Endothelial cell of umbilical vein (primary cell): ENCODE data around the gene ATXN2. TPM values are rescaled to one million over a fixed set of nuclear protein-coding genes. Genes with fewer than 3 reads are reported as not detected.
A peak's percentile ranks its signal among the peaks of the same experiment; 100 is the strongest.

ENCODE experiments used
- BruUV-seq: library from RNA; stranded (reverse); fragments of 400-500 nt; replicated peaks from 2 replicates; lab custom pipeline; 2021; lab: Mats Ljungman, UMichigan
- CTCF ChIA-PET: fragments of 300-600, 350-600 bp; sonication (Branson Sonifier 250); formaldehyde crosslinking; loops from one replicate; lab custom pipeline; 2021; ENCODE audit warnings: antibody characterized with exemption, inconsistent platforms; lab: Charles Lee
- POLR2A ChIA-PET: fragments of 300-600, 350-600 bp; sonication (Branson Sonifier 250); formaldehyde crosslinking; loops from one replicate; lab custom pipeline; 2021; ENCODE audit warnings: antibody characterized with exemption, inconsistent platforms; lab: Charles Lee
- DNase-seq: peaks from one replicate; pipeline ENCODE4 v3.0.0-alpha.2; 2011; ENCODE audit warnings: low read depth, low spot score
- FAIRE-seq: peaks from 2 replicates; lab custom pipeline; 2011; peaks lifted over from hg19 to GRCh38; lab: Jason Lieb, UNC
- H2AFZ ChIP-seq: 2 replicates; pipeline ENCODE4 v1.6.0; 2012; ENCODE audit warnings: low read depth, low read length, control low read depth, inconsistent platforms
- H3K27ac ChIP-seq: 2 replicates; pipeline ENCODE4 v1.5.1; 2011; ENCODE audit warnings: low read depth, mild to moderate bottlenecking, control low read depth, low read length, moderate library complexity; ENCODE audit not compliant: insufficient read depth
- H3K27me3 ChIP-seq, 2 experiments: 2 replicates each; pipeline versions ENCODE4 v1.6.0 to v1.6.1; 2011; ENCODE audit warnings: low read length in 2 of 2, mixed read lengths in 1 of 2; ENCODE audit not compliant: control insufficient read depth in 2 of 2, insufficient read depth in 2 of 2
- H3K36me3 ChIP-seq, 2 experiments: 2 replicates in 1 of 2; 3 replicates in 1 of 2; pipeline ENCODE4 v1.5.1; 2011; ENCODE audit warnings: low read length in 2 of 2, mild to moderate bottlenecking in 1 of 2, moderate library complexity in 1 of 2; ENCODE audit not compliant: control insufficient read depth in 2 of 2, insufficient read depth in 2 of 2; ENCODE audit errors: extremely low read depth in 1 of 2
- H3K4me1 ChIP-seq: 3 replicates; pipeline ENCODE4 v1.5.1; 2011; ENCODE audit warnings: mild to moderate bottlenecking, low read length; ENCODE audit not compliant: control insufficient read depth, insufficient read depth; ENCODE audit errors: extremely low read depth
- H3K4me2 ChIP-seq: 2 replicates; pipeline ENCODE4 v1.6.1; 2011; ENCODE audit warnings: low read length, control low read depth, mixed read lengths; ENCODE audit not compliant: insufficient read depth
- H3K4me3 ChIP-seq, 3 experiments: fragments of 200-600 bp in 1 of 3; sonication (generic), shearing (Covaris generic) in 1 of 3; replicated peaks in 1 of 3; 2 replicates each; pipeline ENCODE4 v1.5.1; 2011 to 2016; ENCODE audit warnings: control low read depth in 3 of 3, low read length in 3 of 3, mild to moderate bottlenecking in 2 of 3, inconsistent platforms in 1 of 3, low read depth in 1 of 3, moderate library complexity in 1 of 3; ENCODE audit not compliant: insufficient read depth in 1 of 3
- H3K79me2 ChIP-seq: 2 replicates; pipeline ENCODE4 v1.6.0; 2012; ENCODE audit warnings: low read length, inconsistent platforms; ENCODE audit not compliant: control insufficient read depth, insufficient read depth
- H3K9ac ChIP-seq: replicated peaks from 2 replicates; pipeline ENCODE3; 2011; ENCODE audit warnings: low read length, control low read depth; ENCODE audit not compliant: insufficient read depth; ENCODE audit errors: extremely low read depth
- H3K9me1 ChIP-seq: replicated peaks from 3 replicates; pipeline ENCODE4 v1.6.0; 2011; ENCODE audit warnings: mild to moderate bottlenecking, low read length; ENCODE audit not compliant: control insufficient read depth, insufficient read depth; ENCODE audit errors: extremely low read depth
- H3K9me3 ChIP-seq: replicated peaks from 2 replicates; pipeline ENCODE4 v1.5.1; 2012; ENCODE audit warnings: low read length, inconsistent platforms; ENCODE audit not compliant: control insufficient read depth, insufficient read depth
- H4K20me1 ChIP-seq: replicated peaks from 2 replicates; pipeline ENCODE3; 2011; ENCODE audit warnings: mild to moderate bottlenecking, low read length; ENCODE audit not compliant: control insufficient read depth, insufficient read depth; ENCODE audit errors: extremely low read depth
- EZH2 ChIP-seq: IDR thresholded peaks from 2 replicates; pipeline ENCODE4 v1.6.1; 2012; ENCODE audit warnings: borderline replicate concordance, low read depth, mild to moderate bottlenecking, moderate library complexity, low read length, inconsistent platforms; ENCODE audit not compliant: severe bottlenecking
- FOS ChIP-seq: IDR thresholded peaks from 2 replicates; pipeline ENCODE4 v1.6.1; 2011; ENCODE audit warnings: mild to moderate bottlenecking, low read length, moderate library complexity, borderline replicate concordance; ENCODE audit not compliant: insufficient read depth
- GATA2 ChIP-seq: IDR thresholded peaks from 2 replicates; pipeline ENCODE4 v1.7.0; 2011; ENCODE audit warnings: low read depth, mild to moderate bottlenecking, moderate library complexity, mixed read lengths, low read length; ENCODE audit not compliant: insufficient read length, insufficient read depth
- JUN ChIP-seq: IDR thresholded peaks from 2 replicates; pipeline ENCODE4 v1.6.1; 2011; ENCODE audit warnings: borderline replicate concordance, low read depth; ENCODE audit not compliant: insufficient read length, insufficient read depth
- MYC ChIP-seq: IDR thresholded peaks from one replicate; pipeline ENCODE4 v1.6.1; 2011; ENCODE audit warnings: mild to moderate bottlenecking, low read depth, low read length
- POLR2A ChIP-seq: IDR thresholded peaks from 2 replicates; pipeline ENCODE4 v1.6.1; 2012; ENCODE audit warnings: low read depth, mild to moderate bottlenecking, control low read depth, low read length
- POLR2AphosphoS5 ChIP-seq: IDR thresholded peaks from 2 replicates; pipeline ENCODE4 v1.6.1; 2012; ENCODE audit warnings: low read depth, mild to moderate bottlenecking, control low read depth, low read length, moderate library complexity; ENCODE audit not compliant: insufficient read depth
- dilution Hi-C: fragments of 300-500 bp; cut with MboI; formaldehyde crosslinking; loops from one replicate; pipeline ENCODE4 v1.15.0; 2019; ENCODE audit warnings: low sequenced_read_pairs; ENCODE audit not compliant: extremely low pct_ligation_motif_present
- intact Hi-C: fragments of 100-400 bp; cut with micrococcal nuclease; formaldehyde crosslinking; loops from one replicate; pipeline ENCODE4 v1.10.0; 2022
- polyA plus RNA-seq, 4 experiments: library from polyadenylated mRNA; depleted of rRNA in 3 of 4; stranded (reverse) in 3 of 4; unstranded in 1 of 4; fragments of >200 nt; gene quantifications; 2 replicates each; pipeline versions ENCODE4 v1.2.1 to v1.2.3, GENCODE V29; 2011 to 2012; ENCODE audit warnings: missing spikeins in 1 of 4
- total RNA-seq: library from RNA; stranded (reverse); gene quantifications from 2 replicates; pipeline ENCODE4 v1.2.3, GENCODE V29; 2021
- TF ChIP-seq, protein P1 (sequence below), 2 donors: IDR thresholded peaks; 1 replicate in 1 of 2; 2 replicates in 1 of 2; pipeline ENCODE4 v1.5.1; 2011; ENCODE audit warnings: low read length in 2 of 2, mild to moderate bottlenecking in 2 of 2, moderate library complexity in 2 of 2, control low read depth in 1 of 2, inconsistent platforms in 1 of 2, low read depth in 1 of 2; ENCODE audit not compliant: insufficient read depth in 1 of 2; ENCODE audit errors: extremely low read depth in 1 of 2
- TF ChIP-seq, protein P2 (sequence below): IDR thresholded peaks from 2 replicates; pipeline ENCODE4 v1.6.1; 2011; ENCODE audit not compliant: insufficient read depth, insufficient read length

Gene ATXN2
- total and polyA plus RNA-seq, 2 donors (not counting 3 experiments of a cell fraction or from before 2014, with no cell fraction given) = 58.9 to 86.7 TPM

DNA sequence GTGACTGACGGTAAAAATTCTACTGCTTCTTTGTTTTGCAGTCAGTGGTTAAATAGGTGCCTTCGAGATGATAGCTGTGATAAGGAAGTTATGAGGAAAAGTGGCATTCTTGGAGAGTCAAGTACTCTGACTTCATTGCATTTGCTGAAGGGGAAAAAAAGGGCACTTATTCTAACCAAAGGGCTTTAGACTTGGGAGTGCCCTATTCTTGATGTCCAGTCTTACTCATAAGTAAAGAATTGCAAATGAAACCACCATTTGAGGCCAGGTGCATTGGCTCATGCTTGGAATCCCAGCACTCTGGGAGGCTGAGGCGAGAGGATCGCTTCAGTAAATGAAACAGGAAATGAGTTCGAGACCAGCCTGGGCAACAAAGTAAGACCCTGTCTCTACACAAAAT lies 46.3 kb upstream of the ATXN2 start:
- H3K4me3 ChIP-seq = no peak overlapping the region
- ChIA-PET POLR2A (no interaction called here), CTCF (no interaction called here)
- H3K27ac ChIP-seq = no peak overlapping the region
- intact Hi-C loops (no loop called here), dilution Hi-C loops (no loop called here)
- peaks cover 15% of the 10 kb centered on the region for H3K4me1 ChIP-seq
- no peak for FAIRE-seq
- no peak for TF ChIP-seq FOS
- TF ChIP-seq POLR2AphosphoS5 = no peak
- TF ChIP-seq, protein P1, sequence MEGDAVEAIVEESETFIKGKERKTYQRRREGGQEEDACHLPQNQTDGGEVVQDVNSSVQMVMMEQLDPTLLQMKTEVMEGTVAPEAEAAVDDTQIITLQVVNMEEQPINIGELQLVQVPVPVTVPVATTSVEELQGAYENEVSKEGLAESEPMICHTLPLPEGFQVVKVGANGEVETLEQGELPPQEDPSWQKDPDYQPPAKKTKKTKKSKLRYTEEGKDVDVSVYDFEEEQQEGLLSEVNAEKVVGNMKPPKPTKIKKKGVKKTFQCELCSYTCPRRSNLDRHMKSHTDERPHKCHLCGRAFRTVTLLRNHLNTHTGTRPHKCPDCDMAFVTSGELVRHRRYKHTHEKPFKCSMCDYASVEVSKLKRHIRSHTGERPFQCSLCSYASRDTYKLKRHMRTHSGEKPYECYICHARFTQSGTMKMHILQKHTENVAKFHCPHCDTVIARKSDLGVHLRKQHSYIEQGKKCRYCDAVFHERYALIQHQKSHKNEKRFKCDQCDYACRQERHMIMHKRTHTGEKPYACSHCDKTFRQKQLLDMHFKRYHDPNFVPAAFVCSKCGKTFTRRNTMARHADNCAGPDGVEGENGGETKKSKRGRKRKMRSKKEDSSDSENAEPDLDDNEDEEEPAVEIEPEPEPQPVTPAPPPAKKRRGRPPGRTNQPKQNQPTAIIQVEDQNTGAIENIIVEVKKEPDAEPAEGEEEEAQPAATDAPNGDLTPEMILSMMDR (IDR thresholded peaks at IDR 0.05; ENCODE audit: extremely low read depth in 1 of 2, insufficient read depth in 1 of 2, low read depth in 1 of 2, low read length in 2 of 2) = no peak
- TF ChIP-seq GATA2 = peak; percentile 20
- TF ChIP-seq JUN = no peak
- H3K79me2 ChIP-seq = no peaks in the 10 kb centered on the region
- no TSS peak for BruUV-seq
- no peak overlapping the region for H3K4me2 ChIP-seq
- H3K9me3 ChIP-seq = no peaks in the 10 kb centered on the region
- no peaks in the 10 kb centered on the region for H3K27me3 ChIP-seq
- H3K9me1 ChIP-seq = no peaks in the 10 kb centered on the region
- H3K36me3 ChIP-seq = peaks cover 8 to 22% of the 10 kb centered on the region in 2 experiments
- peaks cover 3% of the 10 kb centered on the region for H4K20me1 ChIP-seq
- H2AFZ ChIP-seq = no peak overlapping the region
- no peak overlapping the region for H3K9ac ChIP-seq
- DNase-seq = peak; percentile 27

DNA sequence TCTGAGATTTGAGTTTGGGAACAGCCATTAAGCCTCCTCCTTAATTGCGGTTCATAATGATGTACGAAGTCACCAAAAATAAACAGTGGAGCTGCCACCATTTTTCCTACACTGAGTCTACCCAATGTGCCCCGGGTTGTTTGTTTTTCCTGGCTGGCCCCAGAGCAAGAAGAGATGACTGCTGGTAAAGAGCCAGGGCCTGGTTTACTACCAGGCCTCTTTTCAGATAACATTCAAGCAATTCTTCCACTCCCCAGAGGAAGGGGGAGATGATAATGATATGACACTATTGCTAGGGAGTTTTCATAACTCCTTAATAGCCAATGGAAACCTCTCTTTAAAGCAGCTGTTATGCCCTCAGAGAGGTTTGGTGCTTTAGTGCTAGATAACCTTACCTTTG lies 44.3 kb upstream of the ATXN2 start:
- Histone ChIP-seq H3K9ac (no peak overlapping the region), H3K4me2 (no peak overlapping the region), H4K20me1 (peaks cover 3% of the 10 kb centered on the region), H3K4me3 (no peak overlapping the region), H3K9me3 (no peaks in the 10 kb centered on the region), H3K4me1 (peaks cover 15% of the 10 kb centered on the region), H3K27me3 (no peaks in the 10 kb centered on the region), H3K9me1 (no peaks in the 10 kb centered on the region), H2AFZ (no peak overlapping the region), H3K27ac (peak overlapping the region; percentile 6), H3K79me2 (no peaks in the 10 kb centered on the region), H3K36me3 (peaks cover 2 to 15% of the 10 kb centered on the region in 2 experiments)
- BruUV-seq = no TSS peak
- POLR2A ChIA-PET = no interaction called here
- CTCF ChIA-PET = interaction anchor here (1.1 to 1.2 kb wide), 2 partner anchors 114 to 247 kb away, joined by 3 read pairs; no protein-coding TSS in a partner anchor
- dilution Hi-C loops (no loop called here), intact Hi-C loops (no loop called here)
- TF ChIP-seq GATA2 (no peak), EZH2 (no peak), POLR2A (no peak), POLR2AphosphoS5 (no peak), FOS (no peak), MYC (no peak), JUN (no peak)
- TF ChIP-seq, protein P2, sequence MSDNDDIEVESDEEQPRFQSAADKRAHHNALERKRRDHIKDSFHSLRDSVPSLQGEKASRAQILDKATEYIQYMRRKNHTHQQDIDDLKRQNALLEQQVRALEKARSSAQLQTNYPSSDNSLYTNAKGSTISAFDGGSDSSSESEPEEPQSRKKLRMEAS = no peak
- TF ChIP-seq, protein P1 (IDR thresholded peaks at IDR 0.05; ENCODE audit: extremely low read depth in 1 of 2, insufficient read depth in 1 of 2, low read depth in 1 of 2, low read length in 2 of 2) = no peak
- peak; percentile 70 for DNase-seq
- peak; percentile 12 for FAIRE-seq
